Upper lobe of left lung (tissue), 6 donors: ENCODE measurements around the gene RNF207. TPM values are rescaled to one million over a fixed set of nuclear protein-coding genes. Genes with fewer than 3 reads are reported as not detected.

Experiments
- ATAC-seq, 2 donors: fragments of 200-7000 bp; cut with Tn5 transposase; one replicate each; pipeline ENCODE4 v1.9.1; 2022; ENCODE audit warnings: mild to moderate bottlenecking in 2 of 2, moderate library complexity in 2 of 2; ENCODE audit not compliant: low FRiP score in 2 of 2
- DNase-seq, 2 donors: peaks; one replicate each; pipeline ENCODE4 v3.0.0-alpha.2; 2019 to 2020
- H3K27ac ChIP-seq, 4 donors: fragments of 200-600 bp; sonication (generic); one replicate each; pipeline ENCODE4 v1.5.1; 2016 to 2019
- H3K27me3 ChIP-seq, 4 donors: fragments of 200-600 bp; sonication (generic); one replicate each; pipeline ENCODE4 v1.5.1; 2017 to 2019
- H3K36me3 ChIP-seq, 4 donors: fragments of 200-600 bp; sonication (generic); one replicate each; pipeline ENCODE4 v1.5.1; 2016 to 2019
- H3K4me1 ChIP-seq, 4 donors: fragments of 200-600 bp; sonication (generic); one replicate each; pipeline ENCODE4 v1.5.1; 2018 to 2019
- H3K4me3 ChIP-seq, 4 donors: fragments of 200-600 bp; sonication (generic); one replicate each; pipeline ENCODE4 v1.5.1; 2017 to 2019; ENCODE audit warnings: mild to moderate bottlenecking in 2 of 4, moderate library complexity in 1 of 4
- H3K9me3 ChIP-seq, 4 donors: fragments of 200-600 bp; sonication (generic); one replicate each; pipeline ENCODE4 v1.5.1; 2018 to 2019
- EP300 ChIP-seq, 4 donors: sonication (generic); formaldehyde crosslinking; IDR thresholded peaks; one replicate each; pipeline ENCODE4 v1.5.1; 2017; ENCODE audit warnings: antibody characterized with exemption in 4 of 4, control low read depth in 2 of 4
- POLR2A ChIP-seq, 4 donors: fragments of 450-650 bp; IDR thresholded peaks; one replicate each; pipeline ENCODE4 v1.5.1; 2016 to 2017; ENCODE audit warnings: antibody characterized with exemption in 4 of 4, mild to moderate bottlenecking in 2 of 4
- POLR2AphosphoS5 ChIP-seq, 2 donors: sonication (generic); formaldehyde crosslinking; IDR thresholded peaks; one replicate each; pipeline ENCODE4 v1.5.1; 2017; ENCODE audit warnings: antibody characterized with exemption in 2 of 2
- WGBS, 2 donors: methylation state at CpG; one replicate each; pipeline ENCODE4 v1.1.5; 2017 to 2018; 5-methylcytosine and 5-hydroxymethylcytosine counted together
- total RNA-seq, 6 donors: library from RNA; depleted of rRNA in 4 of 6; stranded (reverse); fragments of >200 nt in 4 of 6; gene quantifications; one replicate each; pipeline versions ENCODE4 v1.1.0 to v1.2.1, GENCODE V29; 2016 to 2021
- TF ChIP-seq, protein P1 (sequence below), 6 experiments: fragments of 450-650 bp in 4 of 6; fragments of 200-600 bp in 2 of 6; sonication (generic) in 2 of 6; IDR thresholded peaks; one replicate each; pipeline ENCODE4 v1.5.1; 2016 to 2019; ENCODE audit warnings: antibody characterized with exemption in 6 of 6
- donor health status: DM: no; HTN: no; CAD: no; lungs with moderate emphysema.
- donor health status: DM: no; HTN: yes; CAD: no; lungs with severe emphysema.

RNF207 gene
- total RNA-seq, 6 donors from 2014 or later = 9.8 to 85.9 (median 18.3) TPM

GRCh38 chr1:6222636-6223035 is 16.7 kb downstream of the RNF207 start:
- Histone ChIP-seq H3K4me1 (peaks cover 0 to 6% (median 2%) of the 10 kb centered on the region in 4 donors), H3K27ac (peak overlapping the region in 1 of 4 donors; percentile 12), H3K27me3 (no peaks in the 10 kb centered on the region), H3K4me3 (no peak overlapping the region), H3K9me3 (no peaks in the 10 kb centered on the region), H3K36me3 (peaks cover 18 to 59% (median 40%) of the 10 kb centered on the region in 4 donors)
- 54 to 56% methylated on average over 6 of the region's 6 CpGs for WGBS, 2 donors
- TF ChIP-seq, protein P1, sequence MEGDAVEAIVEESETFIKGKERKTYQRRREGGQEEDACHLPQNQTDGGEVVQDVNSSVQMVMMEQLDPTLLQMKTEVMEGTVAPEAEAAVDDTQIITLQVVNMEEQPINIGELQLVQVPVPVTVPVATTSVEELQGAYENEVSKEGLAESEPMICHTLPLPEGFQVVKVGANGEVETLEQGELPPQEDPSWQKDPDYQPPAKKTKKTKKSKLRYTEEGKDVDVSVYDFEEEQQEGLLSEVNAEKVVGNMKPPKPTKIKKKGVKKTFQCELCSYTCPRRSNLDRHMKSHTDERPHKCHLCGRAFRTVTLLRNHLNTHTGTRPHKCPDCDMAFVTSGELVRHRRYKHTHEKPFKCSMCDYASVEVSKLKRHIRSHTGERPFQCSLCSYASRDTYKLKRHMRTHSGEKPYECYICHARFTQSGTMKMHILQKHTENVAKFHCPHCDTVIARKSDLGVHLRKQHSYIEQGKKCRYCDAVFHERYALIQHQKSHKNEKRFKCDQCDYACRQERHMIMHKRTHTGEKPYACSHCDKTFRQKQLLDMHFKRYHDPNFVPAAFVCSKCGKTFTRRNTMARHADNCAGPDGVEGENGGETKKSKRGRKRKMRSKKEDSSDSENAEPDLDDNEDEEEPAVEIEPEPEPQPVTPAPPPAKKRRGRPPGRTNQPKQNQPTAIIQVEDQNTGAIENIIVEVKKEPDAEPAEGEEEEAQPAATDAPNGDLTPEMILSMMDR (IDR thresholded peaks at IDR 0.05) = no peak
- TF ChIP-seq POLR2A (IDR thresholded peaks at IDR 0.05) (no peak), EP300 (IDR thresholded peaks at IDR 0.05) (no peak), POLR2AphosphoS5 (IDR thresholded peaks at IDR 0.05) (no peak)
- ATAC-seq (peak in 1 of 2 donors; percentile 73), DNase-seq (no peak)

DNA sequence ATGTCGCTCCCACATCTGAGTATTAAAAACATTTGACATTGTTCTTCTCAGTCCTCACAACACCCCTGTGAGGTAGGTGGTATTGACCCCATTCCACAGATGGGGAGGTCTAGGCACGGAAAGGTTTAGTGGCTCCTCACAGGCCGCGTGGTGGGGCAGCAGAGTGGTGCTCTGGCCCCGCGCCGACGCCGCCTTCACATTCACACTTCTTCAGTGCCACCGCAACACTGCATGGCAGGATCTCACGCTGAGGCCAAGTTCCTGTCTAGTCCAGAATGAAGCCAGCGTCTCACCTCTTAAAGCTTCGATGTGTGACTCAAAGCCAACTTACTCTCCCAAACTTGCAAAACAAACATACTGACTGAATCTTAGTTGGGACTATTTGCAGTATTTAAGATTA is 17.7 kb downstream of the RNF207 start:
- Histone ChIP-seq H3K4me3 (no peak overlapping the region), H3K27me3 (no peaks in the 10 kb centered on the region), H3K27ac (no peak overlapping the region), H3K9me3 (no peaks in the 10 kb centered on the region), H3K4me1 (peaks cover 0 to 6% (median 2%) of the 10 kb centered on the region in 4 donors), H3K36me3 (peaks cover 18 to 69% (median 48%) of the 10 kb centered on the region in 4 donors)
- TF ChIP-seq POLR2A (IDR thresholded peaks at IDR 0.05) (no peak), EP300 (IDR thresholded peaks at IDR 0.05) (no peak), POLR2AphosphoS5 (IDR thresholded peaks at IDR 0.05) (no peak)
- TF ChIP-seq, protein P1 (IDR thresholded peaks at IDR 0.05) = no peak
- DNase-seq = no peak
- WGBS, 2 donors = 96 to 97% methylated on average over 13 of the region's 13 CpGs
- no peak for ATAC-seq

DNA sequence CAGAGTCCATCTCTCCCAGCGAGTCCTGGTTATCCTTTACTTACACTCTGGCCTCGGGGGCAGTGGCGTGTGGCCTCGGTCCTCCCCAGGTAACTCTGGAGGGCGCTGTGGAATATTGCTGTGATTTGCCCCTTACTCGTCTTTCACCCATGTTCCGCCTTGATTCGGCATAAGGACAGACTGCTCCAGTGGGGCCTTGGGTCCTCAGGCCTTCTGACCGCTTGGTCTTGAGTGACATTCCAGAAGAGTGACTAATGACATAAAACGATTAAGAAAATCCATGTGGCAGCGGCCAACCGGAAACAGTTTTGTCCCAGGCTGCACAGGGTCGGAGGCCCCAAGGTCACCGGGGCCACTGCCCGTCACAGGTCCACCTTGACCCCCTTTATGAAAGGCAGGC is 18.8 kb downstream of the RNF207 start:
- Histone ChIP-seq H3K27ac (no peak overlapping the region), H3K4me1 (peaks cover 0 to 6% (median 2%) of the 10 kb centered on the region in 4 donors), H3K4me3 (no peak overlapping the region), H3K36me3 (peaks cover 18 to 78% (median 56%) of the 10 kb centered on the region in 4 donors), H3K9me3 (no peaks in the 10 kb centered on the region), H3K27me3 (no peaks in the 10 kb centered on the region)
- WGBS, 2 donors = 90% methylated on average over 13 to 15 of the region's 15 CpGs
- ATAC-seq = no peak
- no peak for DNase-seq
- no peak for TF ChIP-seq POLR2AphosphoS5 (IDR thresholded peaks at IDR 0.05)
- TF ChIP-seq, protein P1 (IDR thresholded peaks at IDR 0.05) = no peak
- TF ChIP-seq EP300 (IDR thresholded peaks at IDR 0.05) = no peak
- no peak for TF ChIP-seq POLR2A (IDR thresholded peaks at IDR 0.05)

GRCh38 chr1:6225651-6226050 is 19.7 kb downstream of the RNF207 start:
- 96 to 99% methylated on average over 8 of the region's 8 CpGs for WGBS, 2 donors
- TF ChIP-seq POLR2A (IDR thresholded peaks at IDR 0.05) (no peak), EP300 (IDR thresholded peaks at IDR 0.05) (no peak), POLR2AphosphoS5 (IDR thresholded peaks at IDR 0.05) (no peak)
- TF ChIP-seq, protein P1 (IDR thresholded peaks at IDR 0.05) = no peak
- ATAC-seq (no peak), DNase-seq (no peak)
- Histone ChIP-seq H3K4me1 (peaks cover 0 to 6% (median 2%) of the 10 kb centered on the region in 4 donors), H3K27me3 (no peaks in the 10 kb centered on the region), H3K4me3 (no peak overlapping the region), H3K9me3 (no peaks in the 10 kb centered on the region), H3K27ac (no peak overlapping the region), H3K36me3 (peaks cover 18 to 88% (median 64%) of the 10 kb centered on the region in 4 donors)

GRCh38 chr1:6233376-6233775 is 27.5 kb downstream of the RNF207 start:
- peaks cover 14 to 56% (median 36%) of the 10 kb centered on the region in 4 donors for H3K36me3 ChIP-seq
- WGBS, 2 donors = 46 to 77% methylated on average over 1 of the region's 1 CpG
- ATAC-seq (no peak), DNase-seq (no peak)
- TF ChIP-seq POLR2AphosphoS5 (IDR thresholded peaks at IDR 0.05) (no peak), POLR2A (IDR thresholded peaks at IDR 0.05) (no peak), EP300 (IDR thresholded peaks at IDR 0.05) (no peak)
- TF ChIP-seq, protein P1 (IDR thresholded peaks at IDR 0.05) = no peak
- H3K4me3 ChIP-seq = no peak overlapping the region
- H3K27ac ChIP-seq = no peak overlapping the region
- no peaks in the 10 kb centered on the region for H3K27me3 ChIP-seq
- H3K4me1 ChIP-seq = peaks cover 10 to 22% (median 11%) of the 10 kb centered on the region in 4 donors
- no peaks in the 10 kb centered on the region for H3K9me3 ChIP-seq
